Measurements from ENCODE around the gene EARS2.

DNA sequence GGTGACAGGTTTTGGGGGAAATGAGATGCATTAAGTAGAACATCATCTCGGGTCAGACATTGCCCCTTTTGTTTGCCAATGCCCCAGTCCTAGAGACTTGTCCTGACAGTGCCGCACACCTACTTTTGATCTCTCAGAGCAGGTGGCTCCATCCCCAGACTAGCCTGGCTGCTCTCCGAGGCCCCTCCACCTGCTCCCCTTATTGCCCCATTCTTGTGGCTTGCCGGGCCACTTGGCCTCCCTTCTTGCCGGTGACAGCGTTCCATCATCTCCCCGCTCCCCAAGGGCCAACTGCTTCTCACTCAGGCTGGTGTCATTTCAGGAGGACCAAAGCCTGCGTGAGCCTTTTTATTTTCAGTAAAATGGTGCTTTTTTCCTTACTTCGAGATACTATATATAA lies 15.2 kb upstream of the EARS2 start:
- TF ChIP-seq CTCF (IDR thresholded peaks at IDR 0.05) (no peak), EP300 (IDR thresholded peaks at IDR 0.05; ENCODE audit: borderline replicate concordance in 1 of 2, low read depth in 1 of 2, low read length in 1 of 2) (no peak)

Measured in SK-N-SH (cell line).